GM20431 (cell line): ENCODE data around the gene NELFB.
"Not testable (repeated sequence)": the region's sequence is repeated elsewhere in the genome, so short reads cannot be mapped to it uniquely, and the experiment has no call there.

Experiments used
- in situ Hi-C: fragments of 300-500 bp; cut with MseI, MboI; formaldehyde crosslinking; loops from one replicate; pipeline ENCODE4 v1.15.0; 2020; ENCODE audit warnings: low sequenced_read_pairs; ENCODE audit not compliant: unreplicated experiment

NELFB gene

DNA sequence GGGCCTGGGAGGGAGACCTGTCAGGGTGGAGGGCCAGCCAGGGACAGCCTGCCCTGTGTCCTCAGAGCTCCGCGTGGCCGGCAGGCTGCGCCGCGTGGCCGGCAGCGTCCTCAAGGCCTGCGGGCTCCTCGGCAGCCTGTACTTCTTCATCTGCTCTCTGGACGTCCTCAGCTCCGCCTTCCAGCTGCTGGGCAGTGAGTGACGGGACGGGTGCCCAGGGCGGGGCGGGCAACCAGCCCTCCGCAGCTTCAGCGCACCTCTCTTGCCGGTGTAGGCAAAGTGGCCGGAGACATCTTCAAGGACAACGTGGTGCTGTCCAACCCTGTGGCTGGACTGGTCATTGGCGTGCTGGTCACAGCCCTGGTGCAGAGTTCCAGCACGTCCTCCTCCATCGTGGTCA is 22.6 kb upstream of the NELFB start:
- in situ Hi-C loops = loop anchor here (10.0 kb wide), 1 partner anchor 128 kb away; no protein-coding TSS in a partner anchor

DNA sequence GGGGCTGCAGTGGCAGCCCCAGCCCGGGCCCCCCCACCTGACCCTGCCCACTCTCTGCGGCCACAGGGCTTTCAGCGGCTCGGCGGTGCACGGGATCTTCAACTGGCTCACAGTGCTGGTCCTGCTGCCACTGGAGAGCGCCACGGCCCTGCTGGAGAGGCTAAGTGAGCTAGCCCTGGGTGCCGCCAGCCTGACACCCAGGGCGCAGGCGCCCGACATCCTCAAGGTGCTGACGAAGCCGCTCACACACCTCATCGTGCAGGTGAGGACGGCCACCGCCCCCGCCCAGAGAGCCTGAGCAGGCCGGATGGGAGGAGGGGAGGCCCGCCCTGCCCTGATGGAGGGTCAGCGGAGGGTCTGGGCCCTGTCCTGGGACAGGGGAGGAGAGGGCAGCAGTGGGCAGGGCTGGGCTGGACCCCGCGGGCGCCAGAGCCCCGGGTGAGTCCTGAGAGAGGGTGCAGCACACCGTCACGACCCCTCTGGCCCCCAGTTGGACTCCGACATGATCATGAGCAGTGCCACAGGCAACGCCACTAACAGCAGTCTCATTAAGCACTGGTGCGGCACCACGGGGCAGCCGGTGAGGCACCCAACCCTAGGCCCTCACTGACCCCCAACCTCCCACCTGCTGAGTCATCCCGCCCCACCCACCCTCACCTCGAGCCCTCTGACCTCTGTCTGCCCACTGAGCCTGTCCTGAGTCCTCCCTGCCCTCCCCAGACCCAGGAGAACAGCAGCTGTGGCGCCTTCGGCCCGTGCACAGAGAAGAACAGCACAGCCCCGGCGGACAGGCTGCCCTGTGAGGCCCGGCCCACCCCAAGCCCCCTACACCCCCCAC is 21.8 kb upstream of the NELFB start:
- in situ Hi-C loops = loop anchor here (10.0 kb wide), 1 partner anchor 129 kb away; no protein-coding TSS in a partner anchor

DNA sequence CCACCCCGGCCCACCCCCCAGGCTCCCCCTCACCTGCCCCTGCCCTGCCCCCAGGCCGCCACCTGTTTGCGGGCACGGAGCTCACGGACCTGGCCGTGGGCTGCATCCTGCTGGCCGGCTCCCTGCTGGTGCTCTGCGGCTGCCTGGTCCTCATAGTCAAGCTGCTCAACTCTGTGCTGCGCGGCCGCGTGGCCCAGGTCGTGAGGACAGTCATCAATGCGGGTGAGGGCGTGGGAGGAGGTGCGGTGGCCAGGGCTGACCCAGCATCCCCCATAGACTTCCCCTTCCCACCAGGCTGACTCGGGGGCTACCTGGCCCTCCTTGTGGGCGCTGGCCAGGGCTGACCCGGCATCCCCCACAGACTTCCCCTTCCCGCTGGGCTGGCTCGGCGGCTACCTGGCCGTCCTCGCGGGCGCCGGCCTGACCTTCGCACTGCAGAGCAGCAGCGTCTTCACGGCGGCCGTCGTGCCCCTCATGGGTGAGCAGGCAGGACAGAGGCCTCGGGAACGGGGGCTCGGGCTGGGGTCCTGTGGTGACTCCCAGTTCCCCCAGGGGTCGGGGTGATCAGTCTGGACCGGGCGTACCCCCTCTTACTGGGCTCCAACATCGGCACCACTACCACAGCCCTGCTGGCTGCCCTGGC is 21.0 kb upstream of the NELFB start:
- in situ Hi-C loops = loop anchor here (10.0 kb wide), 1 partner anchor 129 kb away; no protein-coding TSS in a partner anchor

DNA sequence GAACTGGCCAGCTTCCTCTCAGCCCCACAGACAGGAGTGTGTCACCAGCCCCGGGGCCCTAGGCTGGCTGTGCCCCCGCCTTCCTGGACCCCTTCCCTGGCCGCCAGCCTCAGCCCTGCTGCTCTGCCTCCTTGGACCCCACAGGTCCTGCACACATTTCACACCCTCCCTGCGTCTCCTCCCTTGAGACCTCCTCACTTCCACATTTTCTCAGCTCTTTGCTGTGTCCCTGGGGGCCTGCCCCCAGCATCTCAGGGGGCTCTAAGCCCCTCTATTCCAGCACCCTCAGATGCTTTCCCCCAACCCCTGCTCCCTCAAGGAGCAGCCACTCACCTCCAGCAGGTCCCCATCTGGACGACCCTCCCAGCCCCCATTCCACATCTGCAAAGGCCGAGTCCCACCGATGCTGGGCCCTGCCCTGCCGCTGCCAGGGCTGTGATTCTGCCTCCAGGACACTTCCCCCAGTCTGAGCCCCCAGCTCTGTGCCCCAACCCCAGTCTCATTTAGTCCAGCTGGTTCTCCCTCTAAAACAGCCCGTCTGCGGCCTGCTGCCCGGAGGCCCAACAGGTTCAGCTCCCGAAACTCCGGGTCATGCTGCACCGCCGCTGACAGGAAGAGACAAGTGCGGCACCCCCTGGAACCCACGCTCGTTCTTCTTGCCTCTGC is 20.2 kb upstream of the NELFB start:
- in situ Hi-C loops = loop anchor here (10.0 kb wide), 1 partner anchor 130 kb away; no protein-coding TSS in a partner anchor

DNA sequence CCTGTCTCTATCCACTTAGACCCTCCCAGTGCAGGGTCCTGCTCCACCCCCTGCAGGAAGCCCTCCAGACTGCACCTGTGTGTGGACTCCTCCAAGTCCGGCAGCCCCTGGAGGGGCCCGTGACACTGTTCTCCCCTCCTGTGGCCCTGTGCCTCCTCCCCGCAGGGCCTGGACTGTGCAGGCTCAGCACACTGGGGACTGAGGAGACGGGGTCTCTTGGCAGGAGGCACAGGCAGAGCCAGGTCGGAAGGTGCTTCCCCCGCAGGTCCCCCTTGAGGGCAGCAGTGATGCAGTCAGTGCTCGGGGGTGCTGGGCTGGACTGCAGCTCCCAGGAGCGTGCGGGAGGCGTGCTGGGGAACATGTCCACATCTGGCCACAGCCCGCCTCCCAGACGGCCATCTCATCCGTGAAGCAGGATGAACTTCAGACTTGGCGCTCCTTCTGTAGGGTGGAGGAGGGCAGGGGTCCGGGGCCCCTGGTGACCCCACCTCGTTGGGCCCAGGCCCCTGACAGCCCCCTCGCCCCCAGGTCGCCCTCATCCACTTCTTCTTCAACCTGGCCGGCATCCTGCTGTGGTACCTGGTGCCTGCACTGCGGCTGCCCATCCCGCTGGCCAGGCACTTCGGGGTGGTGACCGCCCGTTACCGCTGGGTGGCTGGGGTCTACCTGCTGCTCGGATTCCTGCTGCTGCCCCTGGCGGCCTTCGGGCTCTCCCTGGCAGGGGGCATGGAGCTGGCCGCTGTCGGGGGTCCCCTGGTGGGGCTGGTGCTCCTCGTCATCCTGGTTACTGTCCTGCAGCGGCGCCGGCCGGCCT is 19.5 kb upstream of the NELFB start:
- in situ Hi-C loops = loop anchor here (10.0 kb wide), 1 partner anchor 131 kb away; no protein-coding TSS in a partner anchor

DNA sequence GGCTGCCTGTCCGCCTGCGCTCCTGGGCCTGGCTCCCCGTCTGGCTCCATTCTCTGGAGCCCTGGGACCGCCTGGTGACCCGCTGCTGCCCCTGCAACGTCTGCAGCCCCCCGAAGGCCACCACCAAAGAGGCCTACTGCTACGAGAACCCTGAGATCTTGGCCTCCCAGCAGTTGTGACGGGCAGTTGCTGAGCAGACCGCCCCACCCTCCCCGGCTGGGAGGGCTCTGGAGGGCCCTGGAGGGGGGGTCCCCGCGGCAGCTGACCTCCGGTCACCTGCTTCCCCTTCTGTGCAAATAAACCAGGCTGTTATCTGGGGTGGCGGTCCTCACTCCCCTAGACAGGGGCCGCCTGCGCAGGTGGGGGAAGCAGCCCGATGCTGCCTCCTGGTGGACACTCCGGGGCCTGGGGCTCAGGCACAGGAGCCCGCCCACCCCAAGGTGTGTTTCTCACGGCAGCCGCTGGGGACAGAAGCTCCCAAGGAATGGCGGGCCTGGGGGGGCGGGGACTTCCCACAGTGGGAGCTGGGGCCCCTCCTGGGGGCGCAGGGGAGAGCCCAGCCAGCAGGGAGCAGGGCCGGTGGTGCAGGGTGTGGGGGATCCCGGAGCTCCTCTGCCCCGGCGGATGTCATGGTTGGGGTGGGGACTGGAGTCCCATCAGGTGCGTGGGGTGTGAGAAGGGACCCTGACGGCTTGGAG is 18.7 kb upstream of the NELFB start:
- in situ Hi-C loops = loop anchor here (10.0 kb wide), 1 partner anchor 132 kb away; no protein-coding TSS in a partner anchor

DNA sequence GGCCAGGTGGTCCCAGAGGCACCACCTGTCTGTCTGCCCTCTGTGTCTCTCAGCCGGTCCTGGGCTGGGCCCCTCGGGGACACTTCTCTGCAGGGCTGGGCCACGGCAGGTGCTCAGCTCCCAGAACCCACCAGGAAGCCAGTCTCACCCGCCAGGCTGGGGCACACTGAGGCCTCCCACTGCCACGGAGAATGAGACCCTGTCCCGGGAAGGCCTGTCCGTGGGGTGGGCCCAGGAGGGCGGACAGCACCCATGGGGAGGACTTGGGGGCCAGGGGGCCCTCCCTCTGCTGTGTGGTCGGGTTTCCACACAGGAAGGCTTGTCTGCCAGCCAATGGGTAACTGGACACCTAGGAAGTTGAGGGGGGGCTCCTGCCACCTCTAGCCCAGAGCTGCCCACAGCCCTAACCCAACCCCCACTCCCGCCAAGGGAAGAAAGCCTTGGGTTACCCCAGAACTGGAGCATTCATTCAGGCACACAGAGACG is 18.1 kb upstream of the NELFB start:
- in situ Hi-C loops = loop anchor here (10.0 kb wide), 1 partner anchor 132 kb away; no protein-coding TSS in a partner anchor

DNA sequence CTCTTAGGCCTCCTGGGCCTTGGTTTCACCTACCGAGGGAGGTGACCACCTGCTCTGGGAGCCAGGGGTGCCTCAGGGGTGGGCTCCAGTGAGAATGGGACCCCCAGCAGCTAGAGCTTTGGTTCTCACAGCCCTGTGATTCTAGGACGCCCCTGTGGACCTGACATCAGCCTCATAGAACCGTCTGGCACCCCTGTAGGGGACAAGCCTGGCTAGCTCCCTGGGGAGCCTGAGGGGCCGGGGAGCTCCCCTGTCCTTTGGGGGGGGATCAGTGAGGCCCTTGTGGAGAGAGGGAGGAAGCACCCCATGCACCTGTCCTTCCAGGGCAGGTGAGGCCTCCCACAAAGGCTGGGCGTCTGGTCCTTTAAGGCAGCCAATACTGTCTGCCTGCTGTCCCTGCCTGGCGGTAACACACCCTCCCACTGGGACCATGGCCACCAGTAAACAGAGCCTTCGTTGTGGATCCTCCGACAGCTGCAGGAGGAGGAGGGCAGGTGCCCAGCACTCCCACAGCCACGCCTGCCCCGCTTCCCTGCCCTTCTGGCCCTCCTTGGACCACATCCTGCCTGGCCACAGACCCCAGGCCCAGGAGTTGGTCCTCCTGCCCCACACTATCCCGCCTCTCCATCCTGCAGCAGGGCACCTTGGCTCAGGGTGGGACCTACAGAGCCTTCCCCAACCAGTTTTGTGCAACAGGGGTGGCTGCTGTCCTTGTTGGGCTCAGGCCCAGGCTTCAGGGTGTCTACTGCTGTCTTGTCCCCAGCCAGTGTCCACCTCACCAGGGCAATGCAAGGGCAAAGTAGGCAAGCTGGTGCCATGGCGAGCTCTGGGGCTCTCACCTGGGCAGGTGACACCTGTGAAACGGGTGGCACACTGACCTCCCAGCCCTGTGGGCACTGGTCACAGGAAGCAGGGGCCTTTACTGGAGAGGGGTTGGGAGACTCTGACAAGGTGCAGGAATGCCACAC is 17.1 kb upstream of the NELFB start:
- in situ Hi-C loops = loop anchor here (10.0 kb wide), 1 partner anchor 133 kb away; no protein-coding TSS in a partner anchor

DNA sequence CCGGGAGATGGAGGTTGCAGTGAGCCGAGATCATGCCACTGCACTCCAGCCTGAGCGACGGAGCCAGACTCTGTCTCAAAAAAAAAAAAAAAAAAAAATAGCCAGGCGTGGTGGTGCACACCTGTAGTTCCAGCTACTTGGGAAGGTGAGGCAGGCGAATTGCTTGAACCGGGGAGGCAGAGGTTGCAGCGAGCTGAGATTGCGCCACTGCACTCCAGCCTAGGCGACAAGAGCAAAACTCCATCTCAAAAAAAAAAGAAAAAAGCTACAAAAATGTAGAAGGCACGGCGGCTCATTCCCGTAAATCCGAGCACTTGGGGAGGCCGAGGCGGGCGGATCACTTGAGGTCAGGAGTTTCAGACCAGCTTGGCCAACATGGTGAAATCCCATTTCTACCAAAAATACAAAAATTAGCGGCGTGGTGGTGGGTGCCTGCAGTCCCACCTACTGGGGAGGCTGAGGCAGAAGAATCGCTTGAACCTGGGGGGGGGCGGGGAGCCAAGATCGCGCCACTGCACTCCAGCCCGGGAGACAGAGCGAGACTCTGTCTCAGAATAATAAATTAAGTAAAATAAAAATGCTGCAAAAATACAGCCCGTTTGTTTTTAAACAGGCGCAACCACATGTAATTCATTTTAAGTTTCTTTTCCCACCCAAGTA is 15.5 kb upstream of the NELFB start:
- in situ Hi-C loops = loop anchor here (10.0 kb wide), 1 partner anchor 135 kb away; no protein-coding TSS in a partner anchor

DNA sequence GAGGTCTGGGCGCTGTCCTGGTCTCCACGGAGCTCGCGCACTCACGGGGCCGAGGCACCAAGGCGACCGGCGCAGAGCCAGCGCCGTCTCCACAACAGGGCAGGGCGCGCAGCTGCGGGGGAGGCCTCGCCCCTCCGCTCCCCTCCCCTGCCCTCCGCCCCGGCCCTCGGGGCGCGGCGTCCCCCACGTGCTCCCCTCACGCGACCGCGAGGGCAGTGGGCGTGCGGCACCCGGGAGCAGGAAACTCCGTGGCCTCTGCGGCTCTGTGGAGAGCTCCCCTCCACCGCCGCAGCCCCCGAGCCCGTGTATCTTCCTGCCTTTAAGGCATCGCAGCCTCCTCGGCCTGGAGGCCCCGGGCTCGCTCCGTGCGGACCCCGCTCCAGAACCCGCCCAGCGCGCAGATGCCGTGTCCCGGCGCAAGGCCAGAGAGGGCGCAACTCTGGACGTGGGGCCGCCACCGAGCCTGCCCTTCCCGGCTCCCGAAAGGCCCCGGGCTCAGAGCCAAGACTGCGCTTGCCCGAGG is 14.7 kb upstream of the NELFB start:
- in situ Hi-C loops = no loop called here

DNA sequence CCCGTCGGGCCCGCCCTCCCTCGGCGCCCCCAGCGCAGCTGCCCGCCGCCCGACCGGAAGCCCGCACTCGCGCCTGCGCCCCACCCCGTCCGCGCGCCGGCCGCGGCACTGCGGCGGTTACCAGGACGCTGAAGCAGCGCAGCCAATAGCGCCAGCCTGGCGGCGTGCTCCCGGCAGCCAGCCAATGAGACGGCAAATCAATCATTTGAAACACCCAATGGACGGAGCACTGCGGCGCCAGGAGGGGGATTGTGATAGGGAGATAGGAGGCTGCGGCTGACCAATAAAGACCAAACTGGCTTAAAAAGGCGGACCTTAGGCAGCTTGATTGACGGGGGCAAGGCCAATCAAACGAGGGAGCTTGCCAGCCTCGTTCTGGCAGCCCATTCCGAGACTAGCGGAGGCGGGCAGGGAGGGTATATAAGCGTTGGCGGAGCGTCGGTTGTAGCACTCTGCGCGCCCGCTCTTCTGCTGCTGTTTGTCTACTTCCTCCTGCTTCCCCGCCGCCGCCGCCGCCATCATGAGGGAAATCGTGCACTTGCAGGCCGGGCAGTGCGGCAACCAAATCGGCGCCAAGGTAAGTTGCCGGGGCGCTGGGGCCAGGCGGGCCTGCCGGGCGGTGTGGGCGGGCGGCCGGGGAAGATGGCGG is 14.2 kb upstream of the NELFB start, which contains the start of gene TUBB4B:
Gene TUBB4B, plus strand, starts transcription at position 447 of the 649 bp plus-strand sequence. Its CDS starts 74 bp downstream, at position 521.
- in situ Hi-C loops = no loop called here

DNA sequence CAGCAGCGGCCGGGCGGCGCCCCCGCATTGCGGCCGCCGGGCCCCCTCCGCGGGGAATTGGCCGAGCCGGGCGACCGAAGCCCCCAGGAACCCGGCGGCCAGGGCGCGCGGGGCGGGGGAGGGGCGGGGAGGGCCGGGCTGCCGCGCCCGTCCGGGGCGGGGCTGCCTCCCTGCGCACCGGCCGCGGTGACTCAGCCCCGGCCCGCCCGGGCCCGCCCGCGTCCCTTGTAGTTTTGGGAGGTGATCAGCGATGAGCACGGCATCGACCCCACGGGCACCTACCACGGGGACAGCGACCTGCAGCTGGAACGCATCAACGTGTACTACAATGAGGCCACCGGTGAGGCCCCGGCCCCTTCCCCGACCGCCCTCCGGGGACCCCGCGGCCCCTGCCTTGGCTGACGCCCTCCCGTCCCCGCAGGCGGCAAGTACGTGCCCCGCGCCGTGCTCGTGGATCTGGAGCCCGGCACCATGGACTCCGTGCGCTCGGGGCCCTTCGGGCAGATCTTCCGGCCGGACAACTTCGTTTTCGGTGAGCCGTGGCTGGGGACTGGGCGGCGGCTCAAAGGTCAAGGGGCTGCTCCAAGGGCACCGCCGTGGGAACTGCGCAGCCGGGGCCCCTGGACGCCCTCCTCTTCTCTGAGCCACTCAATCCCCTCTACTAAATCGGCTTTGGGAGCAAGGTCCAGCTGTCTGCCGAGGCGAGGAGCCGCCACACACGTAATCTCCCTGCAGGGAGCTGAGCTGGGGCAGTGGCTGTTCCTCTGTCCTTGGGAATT is 13.4 kb upstream of the NELFB start:
- in situ Hi-C loops = no loop called here

DNA sequence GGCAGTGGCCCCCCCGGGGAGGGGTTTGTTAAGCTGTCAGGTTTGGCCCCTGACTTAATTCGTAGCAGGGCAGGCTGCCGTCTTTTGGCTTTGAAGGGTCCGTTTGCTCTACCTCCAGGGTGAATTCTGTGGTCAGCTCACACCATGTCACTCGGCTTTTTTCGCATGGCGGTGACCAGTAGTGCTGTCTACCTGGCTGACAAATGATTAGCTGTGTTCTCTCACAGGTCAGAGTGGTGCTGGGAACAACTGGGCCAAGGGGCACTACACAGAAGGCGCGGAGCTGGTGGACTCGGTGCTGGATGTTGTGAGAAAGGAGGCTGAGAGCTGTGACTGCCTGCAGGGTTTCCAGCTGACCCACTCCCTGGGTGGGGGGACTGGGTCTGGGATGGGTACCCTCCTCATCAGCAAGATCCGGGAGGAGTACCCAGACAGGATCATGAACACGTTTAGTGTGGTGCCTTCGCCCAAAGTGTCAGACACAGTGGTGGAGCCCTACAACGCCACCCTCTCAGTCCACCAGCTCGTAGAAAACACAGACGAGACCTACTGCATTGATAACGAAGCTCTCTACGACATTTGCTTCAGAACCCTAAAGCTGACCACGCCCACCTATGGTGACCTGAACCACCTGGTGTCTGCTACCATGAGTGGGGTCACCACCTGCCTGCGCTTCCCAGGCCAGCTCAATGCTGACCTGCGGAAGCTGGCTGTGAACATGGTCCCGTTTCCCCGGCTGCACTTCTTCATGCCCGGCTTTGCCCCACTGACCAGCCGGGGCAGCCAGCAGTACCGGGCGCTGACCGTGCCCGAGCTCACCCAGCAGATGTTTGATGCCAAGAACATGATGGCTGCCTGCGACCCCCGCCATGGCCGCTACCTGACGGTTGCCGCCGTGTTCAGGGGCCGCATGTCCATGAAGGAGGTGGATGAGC is 12.6 kb upstream of the NELFB start:
- in situ Hi-C loops = no loop called here

DNA sequence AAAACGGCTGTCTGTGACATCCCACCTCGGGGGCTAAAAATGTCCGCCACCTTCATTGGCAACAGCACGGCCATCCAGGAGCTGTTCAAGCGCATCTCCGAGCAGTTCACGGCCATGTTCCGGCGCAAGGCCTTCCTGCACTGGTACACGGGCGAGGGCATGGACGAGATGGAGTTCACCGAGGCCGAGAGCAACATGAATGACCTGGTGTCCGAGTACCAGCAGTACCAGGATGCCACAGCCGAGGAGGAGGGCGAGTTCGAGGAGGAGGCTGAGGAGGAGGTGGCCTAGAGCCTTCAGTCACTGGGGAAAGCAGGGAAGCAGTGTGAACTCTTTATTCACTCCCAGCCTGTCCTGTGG is 11.9 kb upstream of the NELFB start:
- in situ Hi-C loops = not testable (repeated sequence)
